Small intestine (tissue), 7 donors: Measurements from ENCODE around the gene XIRP1. TPM values are rescaled to one million over a fixed set of nuclear protein-coding genes. Genes with fewer than 3 reads are reported as not detected.

ENCODE experiments used
- DNase-seq, 2 donors: peaks; one replicate each; pipeline versions ENCODE4 v3.0.0 to v3.0.0-alpha.2; 2013
- FAIRE-seq: peaks from 2 replicates; lab custom pipeline; 2012; peaks lifted over from hg19 to GRCh38; lab: Jason Lieb, UNC
- H3K27ac ChIP-seq, 3 donors: one replicate each; pipeline ENCODE4 v1.5.1; 2013; ENCODE audit warnings: low read length in 2 of 3, mild to moderate bottlenecking in 2 of 3, control low read depth in 1 of 3, inconsistent platforms in 1 of 3, low read depth in 1 of 3, moderate library complexity in 1 of 3
- H3K27me3 ChIP-seq, 3 donors: one replicate each; pipeline ENCODE4 v1.6.1; 2013; ENCODE audit warnings: low read length in 3 of 3, inconsistent platforms in 1 of 3; ENCODE audit not compliant: control insufficient read depth in 3 of 3, insufficient read depth in 3 of 3
- H3K36me3 ChIP-seq, 3 donors: one replicate each; pipeline ENCODE4 v1.6.1; 2013; ENCODE audit warnings: low read length in 3 of 3, inconsistent platforms in 1 of 3, low read depth in 1 of 3, mild to moderate bottlenecking in 1 of 3, moderate library complexity in 1 of 3; ENCODE audit not compliant: control insufficient read depth in 3 of 3, insufficient read depth in 2 of 3
- H3K4me1 ChIP-seq, 3 donors: one replicate each; pipeline ENCODE4 v1.6.1; 2013; ENCODE audit warnings: low read length in 2 of 3, inconsistent platforms in 1 of 3, low read depth in 1 of 3, mild to moderate bottlenecking in 1 of 3, moderate library complexity in 1 of 3; ENCODE audit not compliant: control insufficient read depth in 3 of 3, insufficient read depth in 2 of 3
- H3K4me3 ChIP-seq, 3 donors: one replicate each; pipeline ENCODE4 v1.5.1; 2013; ENCODE audit warnings: low read length in 3 of 3, control low read depth in 1 of 3, inconsistent platforms in 1 of 3, low read depth in 1 of 3, mild to moderate bottlenecking in 1 of 3, moderate library complexity in 1 of 3
- H3K9me3 ChIP-seq, 2 donors: one replicate each; pipeline ENCODE4 v1.6.1; 2013; ENCODE audit warnings: low read depth in 1 of 2, low read length in 1 of 2; ENCODE audit not compliant: control insufficient read depth in 2 of 2, insufficient read depth in 1 of 2
- WGBS, 3 donors: extraction: QIAGEN DNeasy Blood & Tissue Kit; methylation state at CpG; one replicate each; pipeline ENCODE4 v1.1.7; 2013; 5-methylcytosine and 5-hydroxymethylcytosine counted together
- polyA plus RNA-seq, 4 donors: library from polyadenylated mRNA; stranded (reverse) in 3 of 4; unstranded in 1 of 4; fragments of 200-250 nt in 3 of 4; fragments of 120-200 nt in 1 of 4; gene quantifications; one replicate each; pipeline versions ENCODE4 v1.2.1 to v1.2.3, GENCODE V29; 2013
- donor health status: healthy with polysubstance abuse.
- donor health status: control.
- donor health status: control.
- donor health status: Bipolar disorder and iron deficiency.
- donor health status: healthy.

Gene XIRP1
- polyA plus RNA-seq, 4 donors: 0.15 to 5.4 (median 1.0) TPM

- Histone ChIP-seq H3K9me3 (no peaks in the 10 kb centered on the region), H3K27me3 (peaks cover 0 to 5% (median 0%) of the 10 kb centered on the region in 3 donors), H3K36me3 (no peaks in the 10 kb centered on the region), H3K4me3 (no peak overlapping the region), H3K27ac (no peak overlapping the region), H3K4me1 (no peaks in the 10 kb centered on the region)
- DNase-seq (no peak), FAIRE-seq (no peak)
- WGBS, 3 donors: 64 to 97% (median 75%) methylated on average over 2 of the region's 2 CpGs
Observed at GRCh38 chr3:39216176-39216790, 23.9 kb upstream of the XIRP1 start.

- Histone ChIP-seq H3K27me3 (peaks cover 0 to 3% (median 0%) of the 10 kb centered on the region in 3 donors), H3K27ac (no peak overlapping the region), H3K4me3 (no peak overlapping the region), H3K4me1 (no peaks in the 10 kb centered on the region), H3K9me3 (no peaks in the 10 kb centered on the region), H3K36me3 (no peaks in the 10 kb centered on the region)
- DNase-seq: no peak
- FAIRE-seq: no peak
- WGBS, 3 donors: 72 to 79% (median 74%) methylated on average over 2 of the region's 2 CpGs
Observed at GRCh38 chr3:39213613-39214012, 21.2 kb upstream of the XIRP1 start.

- DNase-seq: no peak
- Histone ChIP-seq H3K4me3 (no peak overlapping the region), H3K4me1 (peaks cover 0 to 3% (median 0%) of the 10 kb centered on the region in 3 donors), H3K27ac (no peak overlapping the region), H3K36me3 (no peaks in the 10 kb centered on the region), H3K9me3 (no peaks in the 10 kb centered on the region), H3K27me3 (peaks cover 0 to 3% (median 0%) of the 10 kb centered on the region in 3 donors)
- 96 to 100% (median 96%) methylated on average over 1 of the region's 1 CpG for WGBS, 3 donors
- FAIRE-seq: no peak
Observed at GRCh38 chr3:39212665-39213064, 20.3 kb upstream of the XIRP1 start.

- no peak for FAIRE-seq
- H3K27ac ChIP-seq: no peak overlapping the region
- H3K4me3 ChIP-seq: no peak overlapping the region
- no peaks in the 10 kb centered on the region for H3K36me3 ChIP-seq
- peaks cover 0 to 3% (median 0%) of the 10 kb centered on the region in 3 donors for H3K4me1 ChIP-seq
- H3K9me3 ChIP-seq: no peaks in the 10 kb centered on the region
- no peak for DNase-seq
- WGBS, 3 donors: 69 to 88% (median 77%) methylated on average over 4 of the region's 4 CpGs
- peaks cover 0 to 3% (median 0%) of the 10 kb centered on the region in 3 donors for H3K27me3 ChIP-seq
Observed at GRCh38 chr3:39211332-39212130, 19.1 kb upstream of the XIRP1 start.

- H3K4me1 ChIP-seq: peaks cover 0 to 3% (median 0%) of the 10 kb centered on the region in 3 donors
- DNase-seq (no peak), FAIRE-seq (no peak)
- peaks cover 0 to 4% (median 0%) of the 10 kb centered on the region in 3 donors for H3K27me3 ChIP-seq
- no peak overlapping the region for H3K4me3 ChIP-seq
- H3K36me3 ChIP-seq: no peaks in the 10 kb centered on the region
- 81 to 90% (median 88%) methylated on average over 3 of the region's 3 CpGs for WGBS, 3 donors
- peaks cover 0 to 2% of the 10 kb centered on the region in 2 donors for H3K9me3 ChIP-seq
- no peak overlapping the region for H3K27ac ChIP-seq
Observed at GRCh38 chr3:39210078-39210477, 17.7 kb upstream of the XIRP1 start.

GRCh38 chr3:39209329-39209970 lies 17.1 kb upstream of the XIRP1 start:
- Histone ChIP-seq H3K4me1 (peaks cover 0 to 3% (median 0%) of the 10 kb centered on the region in 3 donors), H3K36me3 (no peaks in the 10 kb centered on the region), H3K9me3 (peaks cover 0 to 4% of the 10 kb centered on the region in 2 donors), H3K27me3 (peaks cover 0 to 4% (median 0%) of the 10 kb centered on the region in 3 donors), H3K27ac (no peak overlapping the region), H3K4me3 (no peak overlapping the region)
- FAIRE-seq (no peak), DNase-seq (no peak)
- WGBS, 3 donors: 83 to 96% (median 92%) methylated on average over 1 of the region's 1 CpG

- H3K4me1 ChIP-seq: peaks cover 0 to 3% (median 0%) of the 10 kb centered on the region in 3 donors
- H3K27me3 ChIP-seq: peaks cover 0 to 7% (median 0%) of the 10 kb centered on the region in 3 donors
- no peak for FAIRE-seq
- peak; percentile 67 to 69 for DNase-seq
- no peak overlapping the region for H3K27ac ChIP-seq
- 33 to 37% (median 35%) methylated on average over 7 of the region's 7 CpGs for WGBS, 3 donors
- peaks cover 0 to 4% of the 10 kb centered on the region in 2 donors for H3K9me3 ChIP-seq
- no peaks in the 10 kb centered on the region for H3K36me3 ChIP-seq
- no peak overlapping the region for H3K4me3 ChIP-seq
Observed at GRCh38 chr3:39208463-39209055, 16.2 kb upstream of the XIRP1 start.
